Loucy (cell line): ENCODE results near the gene PRM3.

Experiments
- H2AFZ ChIP-seq: fragments of 200-600 bp; sonication (generic); 2 replicates; pipeline ENCODE4 v1.6.0; 2016; ENCODE audit warnings: antibody characterized with exemption, mild to moderate bottlenecking, low read length, moderate library complexity
- H3F3A ChIP-seq: fragments of 200-600 bp; 2 replicates; pipeline ENCODE4 v1.6.0; 2016; ENCODE audit warnings: antibody characterized with exemption, low read depth, mild to moderate bottlenecking
- H3K27me3 ChIP-seq: fragments of 200-600 bp; sonication (generic); 2 replicates; pipeline ENCODE4 v1.6.1; 2014; ENCODE audit warnings: low read length, mild to moderate bottlenecking; ENCODE audit not compliant: insufficient read depth, poor library complexity, severe bottlenecking
- H3K36me3 ChIP-seq: fragments of 200-600 bp; sonication (generic); 2 replicates; pipeline ENCODE4 v1.6.1; 2016; ENCODE audit warnings: low read length; ENCODE audit not compliant: insufficient read depth
- H3K4me1 ChIP-seq: fragments of 200-600 bp; sonication (generic); 2 replicates; pipeline ENCODE4 v1.5.1; 2014; ENCODE audit warnings: low read length, mild to moderate bottlenecking; ENCODE audit not compliant: insufficient read depth, poor library complexity, severe bottlenecking
- H3K4me2 ChIP-seq: fragments of 200-600 bp; sonication (generic); 2 replicates; pipeline ENCODE4 v1.6.0; 2014; ENCODE audit warnings: antibody characterized with exemption, low read length, low read depth, mild to moderate bottlenecking; ENCODE audit not compliant: poor library complexity, severe bottlenecking
- H3K4me3 ChIP-seq: fragments of 200-600 bp; sonication (generic); 2 replicates; pipeline ENCODE4 v1.5.1; 2014; ENCODE audit warnings: low read length, mild to moderate bottlenecking, mixed read lengths; ENCODE audit not compliant: poor library complexity, severe bottlenecking
- H3K79me2 ChIP-seq: fragments of 200-600 bp; sonication (generic); 2 replicates; pipeline ENCODE4 v1.6.1; 2014; ENCODE audit warnings: low read length; ENCODE audit not compliant: insufficient read depth
- H3K9ac ChIP-seq: fragments of 200-600 bp; sonication (generic); 2 replicates; pipeline ENCODE4 v1.6.0; 2014; ENCODE audit warnings: mild to moderate bottlenecking, low read depth, low read length, moderate library complexity; ENCODE audit not compliant: poor library complexity, severe bottlenecking
- H3K9me2 ChIP-seq: fragments of 200-600 bp; sonication (generic); replicated peaks from 2 replicates; pipeline ENCODE4 v1.6.1; 2016; ENCODE audit warnings: low read depth, low read length, mixed read lengths
- H3K9me3 ChIP-seq: fragments of 200-600 bp; sonication (generic); 2 replicates; pipeline ENCODE4 v1.6.1; 2014; ENCODE audit warnings: mild to moderate bottlenecking, antibody characterized with exemption, low read length, low read depth; ENCODE audit not compliant: insufficient read depth
- H4K20me1 ChIP-seq: fragments of 200-600 bp; sonication (generic); 2 replicates; pipeline ENCODE4 v1.6.0; 2014; ENCODE audit warnings: antibody characterized with exemption, low read length, mild to moderate bottlenecking; ENCODE audit not compliant: insufficient read depth, poor library complexity, severe bottlenecking
- CTCF ChIP-seq: fragments of 200-600 bp; sonication (generic); conservative IDR thresholded peaks from 2 replicates; pipeline ENCODE4 v1.5.1; 2014; ENCODE audit warnings: mild to moderate bottlenecking, antibody characterized with exemption, low read length
- EZH2phosphoT487 ChIP-seq: fragments of 200-600 bp; IDR thresholded peaks from 2 replicates; pipeline ENCODE4 v1.6.1; 2018; ENCODE audit warnings: antibody characterized with exemption, mild to moderate bottlenecking, moderate library complexity, borderline replicate concordance

PRM3 gene

DNA sequence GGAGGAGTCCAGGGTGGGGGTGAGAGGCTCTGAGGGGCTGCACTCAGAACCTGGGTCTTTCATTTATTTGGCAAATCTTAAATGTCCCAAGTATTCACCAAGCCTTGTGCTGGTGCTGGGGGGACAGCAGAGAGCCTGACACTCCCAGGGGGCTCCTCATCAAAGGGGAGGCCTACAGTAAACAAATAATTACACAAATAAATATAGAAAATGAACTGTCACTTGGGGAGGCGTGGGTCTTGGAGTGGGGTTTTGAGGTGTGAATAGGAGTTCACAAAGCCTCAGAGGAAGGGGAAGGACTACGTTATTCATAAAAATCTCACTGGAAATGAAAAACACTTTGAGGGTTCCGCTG is 22.9 kb upstream of the PRM3 start:
- H3K9me3 ChIP-seq = no peaks in the 10 kb centered on the region
- H4K20me1 ChIP-seq = no peaks in the 10 kb centered on the region
- H2AFZ ChIP-seq = no peak overlapping the region
- peaks cover 18% of the 10 kb centered on the region for H3K4me1 ChIP-seq
- H3F3A ChIP-seq = no peaks in the 10 kb centered on the region
- H3K79me2 ChIP-seq = no peaks in the 10 kb centered on the region
- peak overlapping the region; percentile 48 for H3K9ac ChIP-seq
- no peak overlapping the region for H3K4me2 ChIP-seq
- no peaks in the 10 kb centered on the region for H3K9me2 ChIP-seq
- no peak overlapping the region for H3K4me3 ChIP-seq
- no peaks in the 10 kb centered on the region for H3K27me3 ChIP-seq
- H3K36me3 ChIP-seq = no peaks in the 10 kb centered on the region
- no peak for TF ChIP-seq EZH2phosphoT487
- TF ChIP-seq CTCF = no peak

GRCh38 chr16:11295672-11296071 is 22.2 kb upstream of the PRM3 start:
- H3K27me3 ChIP-seq = no peaks in the 10 kb centered on the region
- H3K4me2 ChIP-seq = no peak overlapping the region
- no peaks in the 10 kb centered on the region for H3F3A ChIP-seq
- no peak overlapping the region for H3K4me3 ChIP-seq
- no peaks in the 10 kb centered on the region for H3K36me3 ChIP-seq
- no peaks in the 10 kb centered on the region for H3K9me2 ChIP-seq
- H4K20me1 ChIP-seq = no peaks in the 10 kb centered on the region
- H3K9ac ChIP-seq = no peak overlapping the region
- H3K79me2 ChIP-seq = no peaks in the 10 kb centered on the region
- TF ChIP-seq EZH2phosphoT487 (no peak), CTCF (no peak)
- no peaks in the 10 kb centered on the region for H3K9me3 ChIP-seq
- no peak overlapping the region for H2AFZ ChIP-seq
- H3K4me1 ChIP-seq = peaks cover 18% of the 10 kb centered on the region

GRCh38 chr16:11292076-11292748 is 18.8 kb upstream of the PRM3 start:
- H3K9ac ChIP-seq = no peak overlapping the region
- TF ChIP-seq EZH2phosphoT487 = no peak
- no peak for TF ChIP-seq CTCF

More at GRCh38 chr16:11292076-11292748, 18.8 kb upstream of the PRM3 start:
- Histone ChIP-seq H3K36me3 (no peaks in the 10 kb centered on the region), H3K79me2 (no peaks in the 10 kb centered on the region), H3K4me1 (peaks cover 11% of the 10 kb centered on the region), H2AFZ (no peak overlapping the region), H3K9me2 (no peaks in the 10 kb centered on the region), H4K20me1 (no peaks in the 10 kb centered on the region), H3K4me2 (no peak overlapping the region), H3F3A (no peaks in the 10 kb centered on the region), H3K27me3 (no peaks in the 10 kb centered on the region), H3K4me3 (no peak overlapping the region), H3K9me3 (no peaks in the 10 kb centered on the region)
